ENCODE measurements around the gene MRPS10. TPM values are rescaled to one million over a fixed set of nuclear protein-coding genes. Genes with fewer than 3 reads are reported as not detected.

MRPS10 gene
- total and polyA plus RNA-seq, 2 donors (not counting 1 experiment from before 2014, with no cell fraction given): 10.5 to 26.4 TPM

- TF ChIP-seq CTCF (IDR thresholded peaks at IDR 0.05): no peak
- no peak for TF ChIP-seq EZH2 (IDR thresholded peaks at IDR 0.05; ENCODE audit: borderline replicate concordance, insufficient read depth, low read depth, low read length, poor library complexity, severe bottlenecking)
- Mint-ChIP-seq H3K4me3 (no peak overlapping the region), H3K27me3 (peaks cover 17% of the 10 kb centered on the region), H3K27ac (no peak overlapping the region), H3K9me3 (ENCODE audit: insufficient read depth) (no peaks in the 10 kb centered on the region), H3K4me1 (no peaks in the 10 kb centered on the region)
- H3K9me3 ChIP-seq (ENCODE audit: control extremely low read depth in 1 of 3, control insufficient read depth in 2 of 3, insufficient read depth in 1 of 3, low read length in 2 of 3): no peaks in the 10 kb centered on the region
- no peak overlapping the region for H3K9ac ChIP-seq (ENCODE audit: low read length)
- intact Hi-C loops (cut with micrococcal nuclease): no loop called here
- ChIA-PET POLR2A (no interaction called here), CTCF (interaction anchor here (1.1 to 1.9 kb wide), 2 partner anchors 61 to 91 kb away, joined by 3 to 8 read pairs; no protein-coding TSS in a partner anchor)
- DNase-seq (no peak), ATAC-seq (ENCODE audit: low read depth) (no peak)
- no peaks in the 10 kb centered on the region for H3K79me2 ChIP-seq (ENCODE audit: control insufficient read depth, insufficient read depth, low read length)
- no peak overlapping the region for H2AFZ ChIP-seq (ENCODE audit: insufficient read depth, low read depth, low read length, poor library complexity, severe bottlenecking)
- H3K27ac ChIP-seq (ENCODE audit: low read length in 2 of 2): no peak overlapping the region
- H3K27me3 ChIP-seq (replicated peaks in 1 of 4; ENCODE audit: control extremely low read depth in 1 of 4, control insufficient read depth in 3 of 4, insufficient read depth in 4 of 4, low read length in 3 of 4): no peaks in the 10 kb centered on the region
- H3K4me1 ChIP-seq (ENCODE audit: control insufficient read depth in 2 of 2, insufficient read depth in 2 of 2, low read length in 2 of 2): no peaks in the 10 kb centered on the region
- H3K36me3 ChIP-seq (replicated peaks in 1 of 2; ENCODE audit: control extremely low read depth in 1 of 2, control insufficient read depth in 1 of 2, extremely low read depth in 1 of 2, insufficient read depth in 2 of 2, low read length in 1 of 2): no peaks in the 10 kb centered on the region
- no peak overlapping the region for H3K4me3 ChIP-seq (ENCODE audit: control extremely low read depth in 1 of 5, extremely low read depth in 1 of 5, insufficient read depth in 1 of 5, low read depth in 2 of 5, low read length in 4 of 5)
- H4K20me1 ChIP-seq (ENCODE audit: control insufficient read depth, insufficient read depth, low read length, poor library complexity, severe bottlenecking): no peaks in the 10 kb centered on the region
- H3K4me2 ChIP-seq (replicated peaks; ENCODE audit: low read depth, low read length, poor library complexity, severe bottlenecking): no peak overlapping the region
- 94% methylated on average over 8 of the region's 9 CpGs for whole genome bisulfite sequencing (ENCODE audit: insufficient coverage)
Observed at GRCh38 chr6:42165016-42165415, 52.6 kb downstream of the MRPS10 start.

- Histone ChIP-seq H3K27me3 (replicated peaks in 1 of 4; ENCODE audit: control extremely low read depth in 1 of 4, control insufficient read depth in 3 of 4, insufficient read depth in 4 of 4, low read length in 3 of 4) (peaks cover 0 to 2% (median 0%) of the 10 kb centered on the region in 4 experiments), H3K79me2 (ENCODE audit: control insufficient read depth, insufficient read depth, low read length) (no peaks in the 10 kb centered on the region), H4K20me1 (ENCODE audit: control insufficient read depth, insufficient read depth, low read length, poor library complexity, severe bottlenecking) (no peaks in the 10 kb centered on the region), H3K4me1 (ENCODE audit: control insufficient read depth in 2 of 2, insufficient read depth in 2 of 2, low read length in 2 of 2) (no peaks in the 10 kb centered on the region), H3K27ac (ENCODE audit: low read length in 2 of 2) (no peak overlapping the region), H3K4me3 (ENCODE audit: control extremely low read depth in 1 of 5, extremely low read depth in 1 of 5, insufficient read depth in 1 of 5, low read depth in 2 of 5, low read length in 4 of 5) (no peak overlapping the region), H3K9me3 (ENCODE audit: control extremely low read depth in 1 of 3, control insufficient read depth in 2 of 3, insufficient read depth in 1 of 3, low read length in 2 of 3) (no peaks in the 10 kb centered on the region), H3K9ac (ENCODE audit: low read length) (no peak overlapping the region), H3K4me2 (replicated peaks; ENCODE audit: low read depth, low read length, poor library complexity, severe bottlenecking) (no peak overlapping the region), H2AFZ (ENCODE audit: insufficient read depth, low read depth, low read length, poor library complexity, severe bottlenecking) (no peak overlapping the region), H3K36me3 (replicated peaks in 1 of 2; ENCODE audit: control extremely low read depth in 1 of 2, control insufficient read depth in 1 of 2, extremely low read depth in 1 of 2, insufficient read depth in 2 of 2, low read length in 1 of 2) (no peaks in the 10 kb centered on the region)
- Mint-ChIP-seq H3K4me3 (no peak overlapping the region), H3K9me3 (ENCODE audit: insufficient read depth) (no peaks in the 10 kb centered on the region), H3K27ac (no peak overlapping the region), H3K4me1 (no peaks in the 10 kb centered on the region), H3K27me3 (peaks cover 17% of the 10 kb centered on the region)
- DNase-seq: no peak
- ATAC-seq (ENCODE audit: low read depth): no peak
- WGBS (ENCODE audit: insufficient coverage): 14% methylated on average over 1 of the region's 1 CpG
- CTCF ChIA-PET: interaction anchor here (1.6 to 1.9 kb wide), 2 partner anchors 60 to 378 kb away, joined by 4 to 8 read pairs; no protein-coding TSS in a partner anchor
- intact Hi-C loops (cut with micrococcal nuclease): no loop called here
- no peak for TF ChIP-seq CTCF (IDR thresholded peaks at IDR 0.05)
- no peak for TF ChIP-seq EZH2 (IDR thresholded peaks at IDR 0.05; ENCODE audit: borderline replicate concordance, insufficient read depth, low read depth, low read length, poor library complexity, severe bottlenecking)
- POLR2A ChIA-PET: interaction anchor here (0.5 kb wide), 1 partner anchor 18 kb away, joined by 6 read pairs; no protein-coding TSS in a partner anchor
Observed at GRCh38 chr6:42163981-42164380, 53.7 kb downstream of the MRPS10 start.
